C4-2B (cell line): Measurements from ENCODE around the gene ERCC6L2.

Source experiments
- CTCF ChIP-seq: fragments of 450-650 bp; conservative IDR thresholded peaks from 2 replicates; pipeline ENCODE4 v1.5.1; 2017; ENCODE audit warnings: mild to moderate bottlenecking
- ZFX ChIP-seq: fragments of 450-650 bp; IDR thresholded peaks from 2 replicates; pipeline ENCODE4 v1.6.1; 2017

DNA sequence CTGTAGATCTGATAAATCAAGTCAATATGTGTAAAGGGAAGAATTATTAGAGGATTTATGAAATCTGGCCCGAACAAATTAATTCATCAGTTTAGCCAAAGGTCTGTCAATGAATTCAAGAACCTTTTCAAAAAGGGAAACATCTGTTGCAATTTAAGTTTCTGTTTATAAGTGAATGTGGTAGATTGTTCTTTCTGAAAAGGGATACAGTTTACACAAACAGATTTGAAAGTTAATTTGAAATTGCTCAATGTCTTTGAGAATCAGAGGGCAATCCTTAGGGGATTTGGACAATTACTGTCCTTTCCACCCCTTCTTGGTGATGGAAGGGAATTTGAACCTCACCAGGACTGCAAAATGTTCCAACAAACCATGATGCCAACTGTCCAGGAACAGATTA is 29.7 kb upstream of the ERCC6L2 start:
- TF ChIP-seq CTCF (no peak), ZFX (no peak)
